ENCODE results near the gene MYO3A. TPM values are rescaled to one million over a fixed set of nuclear protein-coding genes. Genes with fewer than 3 reads are reported as not detected.

Gene MYO3A
- total RNA-seq, 2 donors from 2014 or later = not detected

DNA sequence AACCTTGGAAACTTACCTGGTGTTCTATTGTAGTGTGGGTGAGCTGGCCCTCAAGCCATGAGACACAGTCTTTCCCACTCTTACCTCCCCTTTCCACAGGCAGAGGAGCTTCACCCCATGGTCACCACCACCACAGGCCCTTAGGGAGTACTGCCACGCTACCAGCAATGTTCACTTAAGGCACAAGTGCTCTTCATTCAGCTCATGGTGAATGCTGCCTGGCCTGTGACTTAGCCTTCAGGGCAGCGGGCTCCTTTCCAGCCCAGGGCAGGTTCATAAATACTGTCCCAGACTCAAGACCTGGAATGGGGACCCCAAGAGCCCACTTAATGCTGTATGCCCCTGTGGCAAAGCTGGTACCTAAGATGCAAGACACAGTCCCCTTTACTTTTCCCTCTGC is 109.4 kb downstream of the MYO3A start:
- peak overlapping the region in 1 of 2 donors; percentile 9 for H3K27ac ChIP-seq
- DNase-seq (ENCODE audit: low spot score) = no peak

DNA sequence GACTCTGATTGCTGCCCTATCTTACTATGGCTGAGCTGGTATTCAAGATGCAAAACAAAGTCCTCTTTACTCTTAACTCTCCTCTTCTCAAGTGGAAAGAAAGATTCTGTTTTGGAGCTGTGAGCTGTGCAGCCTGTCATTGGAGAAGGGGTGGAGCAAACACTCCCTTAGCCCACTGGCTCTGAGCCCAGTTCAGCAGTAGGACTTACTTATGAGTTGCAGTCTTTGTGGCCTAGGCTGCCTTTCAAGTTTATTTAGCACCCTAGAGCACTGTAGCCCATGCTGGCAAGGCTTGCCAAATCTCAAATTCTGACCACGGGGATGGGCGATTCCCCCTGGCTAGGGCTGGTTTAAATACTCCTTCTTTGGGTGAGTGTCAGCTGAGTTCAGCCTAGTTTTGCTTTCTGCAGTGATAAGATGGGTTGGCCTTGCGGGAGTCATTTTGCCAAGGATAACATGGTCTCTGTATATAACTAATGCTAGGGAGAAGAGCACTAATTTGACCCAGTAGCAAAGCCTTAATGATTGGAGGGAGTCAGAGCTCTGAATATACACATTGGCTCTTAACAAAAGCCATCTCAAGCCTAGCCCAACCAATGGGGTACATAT is 110.2 kb downstream of the MYO3A start:
- Histone ChIP-seq H3K36me3 (no peaks in the 10 kb centered on the region), H3K27ac (no peak overlapping the region), H3K4me3 (no peak overlapping the region), H3K4me1 (no peaks in the 10 kb centered on the region), H3K27me3 (no peaks in the 10 kb centered on the region), H3K9me3 (no peaks in the 10 kb centered on the region)
- no peak for DNase-seq (ENCODE audit: low spot score)
- TF ChIP-seq, protein P1, sequence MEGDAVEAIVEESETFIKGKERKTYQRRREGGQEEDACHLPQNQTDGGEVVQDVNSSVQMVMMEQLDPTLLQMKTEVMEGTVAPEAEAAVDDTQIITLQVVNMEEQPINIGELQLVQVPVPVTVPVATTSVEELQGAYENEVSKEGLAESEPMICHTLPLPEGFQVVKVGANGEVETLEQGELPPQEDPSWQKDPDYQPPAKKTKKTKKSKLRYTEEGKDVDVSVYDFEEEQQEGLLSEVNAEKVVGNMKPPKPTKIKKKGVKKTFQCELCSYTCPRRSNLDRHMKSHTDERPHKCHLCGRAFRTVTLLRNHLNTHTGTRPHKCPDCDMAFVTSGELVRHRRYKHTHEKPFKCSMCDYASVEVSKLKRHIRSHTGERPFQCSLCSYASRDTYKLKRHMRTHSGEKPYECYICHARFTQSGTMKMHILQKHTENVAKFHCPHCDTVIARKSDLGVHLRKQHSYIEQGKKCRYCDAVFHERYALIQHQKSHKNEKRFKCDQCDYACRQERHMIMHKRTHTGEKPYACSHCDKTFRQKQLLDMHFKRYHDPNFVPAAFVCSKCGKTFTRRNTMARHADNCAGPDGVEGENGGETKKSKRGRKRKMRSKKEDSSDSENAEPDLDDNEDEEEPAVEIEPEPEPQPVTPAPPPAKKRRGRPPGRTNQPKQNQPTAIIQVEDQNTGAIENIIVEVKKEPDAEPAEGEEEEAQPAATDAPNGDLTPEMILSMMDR (IDR thresholded peaks at IDR 0.05) = no peak

More for the DNA sequence above, 109.4 kb downstream of the MYO3A start:
- TF ChIP-seq, protein P1 (IDR thresholded peaks at IDR 0.05) = no peak
- Histone ChIP-seq H3K36me3 (no peaks in the 10 kb centered on the region), H3K4me1 (no peaks in the 10 kb centered on the region), H3K4me3 (no peak overlapping the region), H3K27me3 (no peaks in the 10 kb centered on the region), H3K9me3 (no peaks in the 10 kb centered on the region)

DNA sequence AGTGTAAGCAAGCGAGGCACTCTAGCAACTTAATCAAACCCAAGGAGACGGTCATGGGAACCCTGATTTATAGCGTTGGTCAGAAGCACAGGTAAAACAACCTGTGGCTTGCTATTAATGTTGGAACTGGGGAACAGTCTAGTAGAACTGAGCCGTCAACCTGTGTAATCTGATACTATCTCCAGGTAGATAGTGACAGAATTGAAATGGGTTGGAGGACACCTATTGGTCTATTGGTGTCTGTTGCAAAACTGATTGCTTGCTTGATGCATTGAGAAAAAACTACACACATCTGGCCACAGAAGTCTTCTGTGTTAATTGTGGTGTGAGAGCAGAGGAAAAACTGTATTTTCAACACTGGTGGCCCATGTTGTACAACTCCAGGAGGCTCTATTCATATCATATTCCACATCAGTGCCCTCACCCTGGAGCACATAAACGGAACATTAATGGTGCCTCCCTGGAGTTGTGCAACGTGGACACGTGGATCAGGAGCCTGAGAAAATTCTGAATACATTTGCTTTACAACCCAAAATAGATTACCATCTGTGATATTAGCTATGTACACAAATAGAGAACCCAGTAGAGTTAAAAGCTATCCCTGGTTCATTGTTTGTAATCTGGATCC is 112.2 kb downstream of the MYO3A start:
- Histone ChIP-seq H3K27ac (no peak overlapping the region), H3K4me3 (no peak overlapping the region), H3K9me3 (no peaks in the 10 kb centered on the region), H3K27me3 (no peaks in the 10 kb centered on the region), H3K36me3 (no peaks in the 10 kb centered on the region), H3K4me1 (no peaks in the 10 kb centered on the region)
- TF ChIP-seq, protein P1 (IDR thresholded peaks at IDR 0.05) = no peak
- DNase-seq (ENCODE audit: low spot score) = no peak

DNA sequence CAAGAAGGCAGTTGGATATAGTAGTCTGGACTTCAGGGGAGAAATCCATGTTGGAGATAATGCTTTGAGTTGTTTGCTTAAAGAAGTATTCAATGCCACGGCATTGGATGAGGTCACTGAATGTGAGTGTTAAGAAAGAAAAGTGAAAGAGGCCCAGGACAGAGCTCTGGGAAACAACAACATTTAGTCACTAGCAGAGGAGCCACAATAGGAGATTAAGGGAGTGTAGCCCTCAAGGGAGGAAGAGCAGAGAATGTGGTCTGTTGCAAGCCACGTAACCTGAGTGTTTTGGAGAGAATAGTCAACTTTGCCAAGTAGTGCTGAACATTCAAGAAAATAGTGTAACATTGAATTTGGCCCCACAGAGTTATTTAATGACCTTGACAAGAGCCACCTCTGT is 114.7 kb downstream of the MYO3A start:
- Histone ChIP-seq H3K4me3 (no peak overlapping the region), H3K9me3 (no peaks in the 10 kb centered on the region), H3K27ac (no peak overlapping the region), H3K36me3 (no peaks in the 10 kb centered on the region), H3K27me3 (no peaks in the 10 kb centered on the region), H3K4me1 (no peaks in the 10 kb centered on the region)
- no peak for DNase-seq (ENCODE audit: low spot score)
- TF ChIP-seq, protein P1 (IDR thresholded peaks at IDR 0.05) = no peak

DNA sequence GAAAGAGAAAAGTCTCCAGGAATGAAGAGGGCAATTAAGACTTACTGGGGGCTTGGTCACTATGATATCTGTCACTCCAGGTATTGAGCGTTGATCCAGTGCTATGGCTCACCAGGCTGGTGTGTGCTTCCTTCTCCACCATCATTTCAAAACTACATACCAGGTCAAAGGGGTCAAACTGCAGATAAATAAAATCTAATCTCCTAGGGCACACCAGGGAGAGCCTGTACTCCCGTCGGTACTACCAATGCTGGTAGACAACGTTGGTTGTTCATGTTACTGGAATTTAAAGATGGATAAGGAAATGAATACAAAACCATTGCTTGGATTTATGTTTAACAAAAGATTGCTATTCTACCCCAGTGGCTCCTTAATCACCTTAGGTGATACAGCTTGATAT is 118.3 kb downstream of the MYO3A start:
- Histone ChIP-seq H3K9me3 (no peaks in the 10 kb centered on the region), H3K27ac (no peak overlapping the region), H3K4me3 (no peak overlapping the region), H3K27me3 (no peaks in the 10 kb centered on the region), H3K36me3 (no peaks in the 10 kb centered on the region), H3K4me1 (no peaks in the 10 kb centered on the region)
- DNase-seq (ENCODE audit: low spot score) = no peak
- TF ChIP-seq, protein P1 (IDR thresholded peaks at IDR 0.05) = no peak
